Fibroblast of pulmonary artery (primary cell): Measurements from ENCODE around the gene ZNF423.

Experiments
- DNase-seq: peaks from one replicate; pipeline ENCODE4 v3.0.0-alpha.2; 2010; ENCODE audit warnings: low read depth
- H3K4me3 ChIP-seq: replicated peaks from 2 replicates; pipeline ENCODE4 v1.5.1; 2011; ENCODE audit warnings: low read depth, mild to moderate bottlenecking, control low read depth, low read length, moderate library complexity
- TF ChIP-seq, protein P1 (sequence below): IDR thresholded peaks from 2 replicates; pipeline ENCODE4 v1.5.1; 2011; ENCODE audit warnings: mild to moderate bottlenecking, control low read depth, low read length, inconsistent platforms; ENCODE audit errors: missing control alignments

Gene ZNF423

DNA sequence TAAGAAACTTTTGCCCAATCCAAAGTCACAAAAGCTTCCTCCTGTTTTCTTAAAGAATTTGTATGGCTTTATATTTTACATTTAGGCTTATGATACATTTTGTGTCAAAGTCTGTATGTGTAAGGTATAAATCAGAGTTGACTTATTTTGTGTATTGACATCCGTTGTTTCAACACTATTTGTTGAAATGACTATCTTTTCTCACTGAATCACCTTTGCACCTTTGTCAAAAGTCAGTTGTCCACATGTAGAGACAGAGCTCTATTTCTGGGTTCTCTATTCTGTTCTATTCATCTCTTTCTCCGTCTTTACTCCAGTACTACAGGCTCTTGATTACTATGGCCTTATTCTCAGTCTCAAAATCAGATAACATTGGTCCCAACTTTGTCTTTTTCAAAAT is 409.1 kb downstream of the ZNF423 start:
- no peak overlapping the region for H3K4me3 ChIP-seq
- TF ChIP-seq, protein P1, sequence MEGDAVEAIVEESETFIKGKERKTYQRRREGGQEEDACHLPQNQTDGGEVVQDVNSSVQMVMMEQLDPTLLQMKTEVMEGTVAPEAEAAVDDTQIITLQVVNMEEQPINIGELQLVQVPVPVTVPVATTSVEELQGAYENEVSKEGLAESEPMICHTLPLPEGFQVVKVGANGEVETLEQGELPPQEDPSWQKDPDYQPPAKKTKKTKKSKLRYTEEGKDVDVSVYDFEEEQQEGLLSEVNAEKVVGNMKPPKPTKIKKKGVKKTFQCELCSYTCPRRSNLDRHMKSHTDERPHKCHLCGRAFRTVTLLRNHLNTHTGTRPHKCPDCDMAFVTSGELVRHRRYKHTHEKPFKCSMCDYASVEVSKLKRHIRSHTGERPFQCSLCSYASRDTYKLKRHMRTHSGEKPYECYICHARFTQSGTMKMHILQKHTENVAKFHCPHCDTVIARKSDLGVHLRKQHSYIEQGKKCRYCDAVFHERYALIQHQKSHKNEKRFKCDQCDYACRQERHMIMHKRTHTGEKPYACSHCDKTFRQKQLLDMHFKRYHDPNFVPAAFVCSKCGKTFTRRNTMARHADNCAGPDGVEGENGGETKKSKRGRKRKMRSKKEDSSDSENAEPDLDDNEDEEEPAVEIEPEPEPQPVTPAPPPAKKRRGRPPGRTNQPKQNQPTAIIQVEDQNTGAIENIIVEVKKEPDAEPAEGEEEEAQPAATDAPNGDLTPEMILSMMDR: no peak
- DNase-seq: no peak

GRCh38 chr16:49443576-49443975 is 412.3 kb downstream of the ZNF423 start:
- TF ChIP-seq, protein P1: no peak
- no peak for DNase-seq
- no peak overlapping the region for H3K4me3 ChIP-seq

- TF ChIP-seq, protein P1: no peak
- no peak for DNase-seq
- H3K4me3 ChIP-seq: no peak overlapping the region
Observed at GRCh38 chr16:49442805-49443204, 413.1 kb downstream of the ZNF423 start.

DNA sequence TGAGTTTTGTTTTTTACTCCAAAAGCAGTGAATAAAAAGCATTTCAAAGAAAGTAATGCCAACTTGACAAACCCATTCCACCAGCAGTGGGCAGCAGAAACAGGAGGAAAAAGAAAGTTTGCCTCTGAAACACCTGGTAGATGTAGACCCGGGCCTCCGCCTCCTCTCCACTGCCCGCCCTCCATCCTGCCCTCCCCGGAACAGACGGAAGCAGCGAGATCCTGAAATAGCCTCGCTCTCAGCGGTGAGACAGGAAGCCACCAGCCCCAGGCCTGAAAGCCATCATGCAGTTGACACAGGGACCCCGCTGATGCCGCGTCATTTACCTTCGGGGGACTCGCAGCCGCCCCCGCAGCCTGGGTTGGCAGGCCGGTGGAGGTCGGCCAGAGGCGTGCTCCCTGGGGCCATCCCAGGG is 414.5 kb downstream of the ZNF423 start:
- H3K4me3 ChIP-seq: no peak overlapping the region
- TF ChIP-seq, protein P1: no peak
- DNase-seq: peak; percentile 3

DNA sequence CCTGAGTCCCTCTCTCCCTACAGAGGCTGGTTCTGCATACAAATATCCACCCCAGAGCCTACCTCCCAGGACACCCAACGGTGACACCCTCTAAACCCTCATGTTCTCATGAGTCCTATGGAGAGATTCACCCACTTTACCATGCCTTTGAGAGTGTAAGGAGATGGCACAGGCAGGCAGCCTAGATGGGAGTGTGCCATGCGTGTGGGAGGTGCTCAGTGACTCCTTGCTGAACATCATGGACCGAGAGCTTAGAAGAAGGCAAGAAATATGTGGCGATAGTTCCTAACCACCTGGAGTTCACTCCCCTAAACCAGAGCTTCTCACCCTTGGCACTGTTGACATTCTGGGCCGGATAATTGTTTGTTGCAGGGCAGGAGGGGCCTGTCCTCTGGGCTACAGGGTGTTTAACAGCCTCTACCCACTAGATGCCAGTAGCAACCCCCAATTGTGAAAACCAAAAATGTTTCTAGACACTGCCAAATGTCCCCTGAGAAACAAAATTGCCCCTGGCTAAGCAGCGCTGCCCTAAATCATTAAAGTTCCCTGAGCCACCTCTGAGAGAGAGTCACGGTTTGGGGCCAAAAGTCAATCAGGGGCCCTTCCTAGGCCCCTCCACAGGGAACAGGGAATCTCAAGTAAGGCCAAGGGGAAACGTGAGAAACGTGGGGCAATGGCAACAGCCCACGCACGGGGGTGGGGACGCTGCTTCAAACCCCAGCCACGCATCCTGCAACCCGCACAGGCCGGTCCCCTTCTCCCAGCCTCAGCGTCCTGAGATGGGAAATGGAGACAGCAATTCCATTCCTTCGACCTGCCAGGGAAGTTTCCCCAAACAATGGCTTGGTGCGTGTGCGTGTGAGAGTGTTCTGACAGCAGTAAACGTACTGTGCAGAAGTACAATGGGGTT is 415.5 kb downstream of the ZNF423 start:
- TF ChIP-seq, protein P1: no peak
- no peak overlapping the region for H3K4me3 ChIP-seq
- no peak for DNase-seq

GRCh38 chr16:49439676-49440075 is 416.2 kb downstream of the ZNF423 start:
- H3K4me3 ChIP-seq: no peak overlapping the region
- TF ChIP-seq, protein P1: no peak
- DNase-seq: no peak

DNA sequence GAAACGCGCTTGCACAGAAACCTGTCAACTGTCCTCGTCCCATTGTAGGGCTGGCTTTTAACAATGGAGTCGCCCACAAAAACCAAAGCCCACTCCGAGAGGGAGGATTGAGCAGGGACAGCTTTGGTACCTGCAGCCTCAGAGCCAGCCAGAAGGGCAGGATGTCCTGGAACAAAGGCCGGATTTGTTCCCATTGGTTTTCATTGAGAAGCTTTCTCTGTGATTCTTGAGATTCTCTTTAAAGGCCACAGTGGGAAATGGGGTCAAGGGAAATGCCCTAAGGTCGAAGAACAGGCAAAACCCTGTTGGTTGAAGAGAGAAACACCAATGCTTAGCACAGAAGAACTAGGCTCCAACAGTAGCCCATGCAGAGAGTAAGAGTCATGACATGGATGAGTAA is 416.9 kb downstream of the ZNF423 start:
- TF ChIP-seq, protein P1: no peak
- DNase-seq: no peak
- no peak overlapping the region for H3K4me3 ChIP-seq
